GM12864 (cell line): ENCODE results near the gene LENEP.
A peak's percentile ranks its signal among the peaks of the same experiment; 100 is the strongest.

ENCODE experiments used
- DNase-seq: peaks from one replicate; pipeline ENCODE4 v3.0.0-alpha.2; 2011; ENCODE audit warnings: low read depth
- H3K4me3 ChIP-seq: 2 replicates; pipeline ENCODE4 v1.5.1; 2011; ENCODE audit warnings: mild to moderate bottlenecking, low read depth, low read length, control low read depth
- TF ChIP-seq, protein P1 (sequence below): IDR thresholded peaks from 2 replicates; pipeline ENCODE4 v1.5.1; 2011; ENCODE audit warnings: low read depth, mild to moderate bottlenecking, moderate library complexity, low read length, control low read depth, inconsistent platforms; ENCODE audit errors: missing control alignments

LENEP gene

DNA sequence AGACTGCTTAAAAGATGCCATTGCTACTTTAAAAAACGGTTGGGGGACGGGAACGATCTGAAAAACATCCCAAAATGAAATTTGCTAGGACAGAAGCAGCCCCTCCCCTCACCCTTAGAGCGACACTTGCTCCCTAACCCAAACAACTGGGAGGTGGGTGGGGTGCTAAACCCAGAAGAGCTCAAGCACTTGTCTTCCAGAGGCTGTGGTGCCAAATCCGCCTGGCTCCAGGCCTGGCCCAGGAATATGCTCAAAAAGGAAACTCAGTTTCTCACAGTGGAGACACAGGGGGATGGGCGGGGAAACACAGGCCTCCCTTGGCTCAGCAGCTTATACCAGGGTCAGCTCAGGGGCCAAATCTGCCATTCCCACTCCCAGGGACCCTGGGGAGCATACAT, 36.8 kb upstream of the LENEP start:
- DNase-seq: no peak

DNA sequence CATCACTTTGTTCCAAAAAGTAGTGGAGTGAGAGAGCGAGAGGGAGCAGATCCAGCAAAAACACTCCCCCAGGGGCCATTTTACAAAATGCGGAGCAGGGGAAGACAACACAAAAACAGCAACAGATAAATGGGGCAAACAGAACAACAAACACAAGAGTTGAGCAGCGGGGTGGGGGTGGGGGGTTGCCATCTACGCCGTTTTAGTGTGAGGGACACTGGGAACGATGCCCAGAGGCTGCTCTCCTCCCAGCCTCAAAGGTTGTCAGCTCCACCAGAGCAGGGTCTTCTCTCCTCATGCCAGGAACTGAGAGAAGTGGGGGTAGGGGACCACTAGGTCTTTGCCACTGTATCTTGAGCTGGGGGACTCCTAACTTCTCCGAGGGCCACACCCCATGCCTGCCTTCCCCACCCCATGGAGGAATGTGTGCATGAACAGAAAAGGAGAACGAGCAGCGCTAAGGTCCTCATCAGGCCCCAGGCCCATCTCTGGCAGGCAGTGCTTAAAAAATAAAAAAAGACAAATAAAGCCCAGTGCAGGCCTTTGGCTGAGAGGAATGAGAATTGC, 36.2 kb upstream of the LENEP start:
- TF ChIP-seq, protein P1, sequence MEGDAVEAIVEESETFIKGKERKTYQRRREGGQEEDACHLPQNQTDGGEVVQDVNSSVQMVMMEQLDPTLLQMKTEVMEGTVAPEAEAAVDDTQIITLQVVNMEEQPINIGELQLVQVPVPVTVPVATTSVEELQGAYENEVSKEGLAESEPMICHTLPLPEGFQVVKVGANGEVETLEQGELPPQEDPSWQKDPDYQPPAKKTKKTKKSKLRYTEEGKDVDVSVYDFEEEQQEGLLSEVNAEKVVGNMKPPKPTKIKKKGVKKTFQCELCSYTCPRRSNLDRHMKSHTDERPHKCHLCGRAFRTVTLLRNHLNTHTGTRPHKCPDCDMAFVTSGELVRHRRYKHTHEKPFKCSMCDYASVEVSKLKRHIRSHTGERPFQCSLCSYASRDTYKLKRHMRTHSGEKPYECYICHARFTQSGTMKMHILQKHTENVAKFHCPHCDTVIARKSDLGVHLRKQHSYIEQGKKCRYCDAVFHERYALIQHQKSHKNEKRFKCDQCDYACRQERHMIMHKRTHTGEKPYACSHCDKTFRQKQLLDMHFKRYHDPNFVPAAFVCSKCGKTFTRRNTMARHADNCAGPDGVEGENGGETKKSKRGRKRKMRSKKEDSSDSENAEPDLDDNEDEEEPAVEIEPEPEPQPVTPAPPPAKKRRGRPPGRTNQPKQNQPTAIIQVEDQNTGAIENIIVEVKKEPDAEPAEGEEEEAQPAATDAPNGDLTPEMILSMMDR: no peak
- no peak overlapping the region for H3K4me3 ChIP-seq
- DNase-seq: no peak

More for the DNA sequence above, 36.8 kb upstream of the LENEP start:
- TF ChIP-seq, protein P1: no peak
- H3K4me3 ChIP-seq: no peak overlapping the region; the same call in none of the 2 replicates

DNA sequence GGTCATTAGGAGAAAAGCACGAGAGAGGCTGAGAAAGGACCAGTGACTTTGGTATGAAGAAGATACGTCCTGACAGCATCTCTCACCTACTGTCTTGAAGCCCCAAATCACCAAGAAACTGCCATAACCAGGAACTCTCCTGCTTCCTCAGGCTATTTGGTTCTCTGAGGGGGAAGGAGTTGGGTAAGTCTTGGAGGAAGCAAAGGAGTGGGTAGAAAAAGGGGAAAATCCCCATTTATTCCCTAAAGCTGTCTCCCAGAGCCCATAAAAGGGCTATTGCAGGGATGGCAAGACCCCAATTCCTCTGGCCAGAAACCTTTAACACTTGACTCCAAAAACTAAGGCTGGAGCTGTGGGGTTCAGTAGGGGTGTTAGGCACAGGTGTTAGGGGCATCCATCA, 35.4 kb upstream of the LENEP start:
- TF ChIP-seq, protein P1: no peak
- no peak for DNase-seq
- H3K4me3 ChIP-seq: no peak overlapping the region

DNA sequence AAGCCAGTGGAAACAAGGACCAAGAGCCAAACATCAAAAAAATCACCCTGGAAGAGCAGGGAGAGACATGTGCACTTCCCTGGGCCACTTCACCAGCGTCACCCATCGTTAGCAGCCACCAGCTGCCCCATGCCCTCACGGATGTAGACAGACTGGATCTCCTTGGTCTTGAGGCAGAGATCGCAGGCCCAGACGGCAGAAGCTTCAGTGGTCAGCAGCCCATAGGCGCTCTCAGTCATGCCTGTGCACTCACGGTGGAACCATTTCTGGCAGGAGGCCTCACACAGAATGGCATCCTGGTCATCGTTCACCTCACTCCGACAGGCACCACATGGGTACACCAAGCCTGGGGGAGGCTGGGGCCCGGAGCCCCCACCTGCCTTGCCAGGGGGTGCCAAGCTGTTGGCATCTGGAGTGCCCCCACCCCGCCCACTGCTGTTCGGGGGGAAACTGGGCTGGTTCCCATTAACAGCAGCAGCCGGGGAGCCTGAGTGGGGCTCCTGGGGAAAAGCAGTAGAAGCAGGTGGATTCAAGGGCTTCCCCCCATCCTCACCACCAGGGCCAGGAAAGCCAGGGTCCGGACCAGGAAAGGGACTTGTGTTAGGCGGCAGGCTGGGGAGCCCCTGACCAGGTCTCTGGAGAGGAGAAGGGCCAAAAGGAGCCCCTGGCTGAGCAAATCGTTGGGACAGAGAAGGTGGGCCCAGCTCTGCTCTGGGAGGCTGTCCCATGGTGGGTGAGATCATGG, 34.5 kb upstream of the LENEP start:
- TF ChIP-seq, protein P1: no peak
- no peak overlapping the region for H3K4me3 ChIP-seq
- no peak for DNase-seq

DNA sequence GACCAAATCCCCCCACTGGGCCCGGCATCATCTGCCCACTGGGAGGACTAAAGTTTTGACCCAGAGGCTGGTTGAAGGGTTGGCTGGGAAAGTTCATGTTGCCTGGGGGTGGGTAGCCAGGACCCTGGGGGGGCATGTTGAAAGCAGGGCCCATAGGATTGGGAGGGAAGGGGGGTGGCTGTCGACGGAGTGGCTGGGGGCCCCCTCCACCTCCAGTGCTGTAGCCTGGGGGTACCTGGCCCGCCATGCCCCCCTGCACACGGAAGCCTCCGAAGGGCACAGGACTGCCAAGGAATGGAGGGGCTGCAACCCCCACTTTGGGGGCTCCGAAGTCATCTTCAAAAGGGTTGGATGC, 34.0 kb upstream of the LENEP start:
- no peak for DNase-seq
- H3K4me3 ChIP-seq: no peak overlapping the region
- TF ChIP-seq, protein P1: no peak

DNA sequence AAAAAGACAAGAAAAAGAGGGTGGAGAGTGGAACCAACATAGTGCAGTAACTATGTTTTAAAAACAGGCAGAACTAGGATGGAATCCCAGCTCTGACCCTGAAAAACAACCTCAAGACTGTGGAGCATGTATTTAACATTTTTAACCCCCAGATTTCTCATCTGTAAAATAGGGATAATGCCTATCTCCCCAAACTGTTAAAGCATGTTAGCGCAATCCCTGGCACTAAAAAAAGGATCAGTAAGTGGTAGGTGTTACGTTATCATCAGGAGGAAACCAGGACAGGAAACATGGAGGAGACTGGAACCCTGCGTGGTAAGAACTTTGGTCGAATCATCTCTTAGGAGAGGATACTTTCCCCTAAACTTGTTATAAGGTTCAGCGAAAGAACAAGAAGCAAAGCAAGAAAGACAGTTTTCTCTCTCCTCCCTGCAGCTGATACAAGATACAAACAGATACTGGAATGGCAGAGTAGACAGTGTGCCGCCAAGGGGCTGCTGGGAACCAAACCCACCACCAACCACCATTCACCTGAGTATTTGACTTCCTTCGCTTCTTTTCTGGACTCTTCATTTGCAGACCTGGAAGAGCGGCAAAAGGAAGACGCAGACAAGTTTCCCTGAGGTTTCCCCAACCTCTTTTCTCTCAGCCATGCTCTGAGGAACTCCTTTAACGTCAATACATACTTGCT, 32.8 kb upstream of the LENEP start:
- DNase-seq: no peak
- TF ChIP-seq, protein P1: no peak

More for the DNA sequence above, 32.8 kb upstream of the LENEP start:
- H3K4me3 ChIP-seq: peak overlapping the region; percentile 67
